ENCODE data around the gene CBFA2T3.

The CBFA2T3 gene

GRCh38 chr16:88971371-88972097, 5.5 kb downstream of the CBFA2T3 start:
- TF ChIP-seq GATA1 (IDR thresholded peaks at IDR 0.05; ENCODE audit: low read depth, low read length) (no peak), POLR2A (IDR thresholded peaks at IDR 0.05; ENCODE audit: low read length) (no peak)
- no peak for DNase-seq

GRCh38 chr16:88970539-88971065, 6.4 kb downstream of the CBFA2T3 start:
- DNase-seq: no peak
- TF ChIP-seq POLR2A (IDR thresholded peaks at IDR 0.05; ENCODE audit: low read length) (no peak), GATA1 (IDR thresholded peaks at IDR 0.05; ENCODE audit: low read depth, low read length) (no peak)

- TF ChIP-seq GATA1 (IDR thresholded peaks at IDR 0.05; ENCODE audit: low read depth, low read length) (no peak), POLR2A (IDR thresholded peaks at IDR 0.05; ENCODE audit: low read length) (no peak)
- no peak for DNase-seq
These were observed 7.0 kb downstream of the CBFA2T3 start for GRCh38 chr16:88970050-88970449.

- TF ChIP-seq GATA1 (IDR thresholded peaks at IDR 0.05; ENCODE audit: low read depth, low read length) (no peak), POLR2A (IDR thresholded peaks at IDR 0.05; ENCODE audit: low read length) (no peak)
- no peak for DNase-seq
These were observed 7.6 kb downstream of the CBFA2T3 start for GRCh38 chr16:88969361-88969831.

- TF ChIP-seq GATA1 (IDR thresholded peaks at IDR 0.05; ENCODE audit: low read depth, low read length) (no peak), POLR2A (IDR thresholded peaks at IDR 0.05; ENCODE audit: low read length) (no peak)
- no peak for DNase-seq
These were observed 8.3 kb downstream of the CBFA2T3 start for GRCh38 chr16:88968589-88969280.

- DNase-seq: no peak
- TF ChIP-seq GATA1 (IDR thresholded peaks at IDR 0.05; ENCODE audit: low read depth, low read length): no peak
- no peak for TF ChIP-seq POLR2A (IDR thresholded peaks at IDR 0.05; ENCODE audit: low read length)
These were observed 9.0 kb downstream of the CBFA2T3 start for GRCh38 chr16:88967830-88968588.

GRCh38 chr16:88966986-88967829, 9.8 kb downstream of the CBFA2T3 start:
- TF ChIP-seq POLR2A (IDR thresholded peaks at IDR 0.05; ENCODE audit: low read length) (no peak), GATA1 (IDR thresholded peaks at IDR 0.05; ENCODE audit: low read depth, low read length) (no peak)
- DNase-seq: no peak

- no peak for DNase-seq
- no peak for TF ChIP-seq POLR2A (IDR thresholded peaks at IDR 0.05; ENCODE audit: low read length)
- no peak for TF ChIP-seq GATA1 (IDR thresholded peaks at IDR 0.05; ENCODE audit: low read depth, low read length)
These were observed 11.1 kb downstream of the CBFA2T3 start for GRCh38 chr16:88965826-88966480.

- TF ChIP-seq POLR2A (IDR thresholded peaks at IDR 0.05; ENCODE audit: low read length) (no peak), GATA1 (IDR thresholded peaks at IDR 0.05; ENCODE audit: low read depth, low read length) (no peak)
- no peak for DNase-seq
These were observed 11.6 kb downstream of the CBFA2T3 start for GRCh38 chr16:88965411-88965810.

GRCh38 chr16:88964636-88965035, 12.4 kb downstream of the CBFA2T3 start:
- DNase-seq: no peak
- TF ChIP-seq GATA1 (IDR thresholded peaks at IDR 0.05; ENCODE audit: low read depth, low read length) (no peak), POLR2A (IDR thresholded peaks at IDR 0.05; ENCODE audit: low read length) (no peak)

- no peak for DNase-seq
- no peak for TF ChIP-seq GATA1 (IDR thresholded peaks at IDR 0.05; ENCODE audit: low read depth, low read length)
- TF ChIP-seq POLR2A (IDR thresholded peaks at IDR 0.05; ENCODE audit: low read length): no peak
These were observed 13.4 kb downstream of the CBFA2T3 start for GRCh38 chr16:88963583-88963982.

GRCh38 chr16:88962478-88963152, 14.4 kb downstream of the CBFA2T3 start:
- TF ChIP-seq POLR2A (IDR thresholded peaks at IDR 0.05; ENCODE audit: low read length): no peak
- TF ChIP-seq GATA1 (IDR thresholded peaks at IDR 0.05; ENCODE audit: low read depth, low read length): no peak

More at GRCh38 chr16:88962478-88963152, 14.4 kb downstream of the CBFA2T3 start:
- no peak for DNase-seq

Measured in erythroblast (primary cell).